Measurements from ENCODE around the gene ZMIZ1. TPM values are rescaled to one million over a fixed set of nuclear protein-coding genes. Genes with fewer than 3 reads are reported as not detected.

The ZMIZ1 gene
- total RNA-seq, 4 donors from 2014 or later: 65.5 to 88.2 (median 69.3) TPM

DNA sequence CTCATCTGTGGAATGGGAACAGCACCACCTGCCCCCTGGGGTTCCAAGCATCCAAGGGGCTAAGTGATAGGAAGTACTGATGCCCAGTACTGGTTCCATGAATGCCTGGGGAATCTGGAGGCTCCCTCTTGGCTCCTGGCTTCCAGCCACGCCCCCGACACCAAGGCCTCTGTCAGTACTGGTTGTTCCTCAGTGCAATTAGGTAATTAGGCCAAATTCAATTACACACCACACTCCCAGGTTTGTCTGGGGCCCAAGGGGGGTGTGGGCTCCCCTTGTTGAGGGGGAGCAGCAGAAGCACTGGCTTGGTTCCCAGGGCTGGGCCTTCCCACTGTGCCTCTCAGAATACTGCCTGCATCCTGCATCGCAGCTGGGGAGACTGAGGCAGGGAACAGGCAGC, 164.1 kb downstream of the ZMIZ1 start:
- no peak overlapping the region for H3K27ac ChIP-seq
- WGBS, 2 donors: 96% methylated on average over 3 of the region's 3 CpGs; no CpG with 5 or more reads in 1 of the 2 donors
- H3K4me3 ChIP-seq: no peak overlapping the region
- TF ChIP-seq EP300 (IDR thresholded peaks at IDR 0.05): no peak
- no peak for TF ChIP-seq POLR2A (IDR thresholded peaks at IDR 0.05)
- TF ChIP-seq, protein P1, sequence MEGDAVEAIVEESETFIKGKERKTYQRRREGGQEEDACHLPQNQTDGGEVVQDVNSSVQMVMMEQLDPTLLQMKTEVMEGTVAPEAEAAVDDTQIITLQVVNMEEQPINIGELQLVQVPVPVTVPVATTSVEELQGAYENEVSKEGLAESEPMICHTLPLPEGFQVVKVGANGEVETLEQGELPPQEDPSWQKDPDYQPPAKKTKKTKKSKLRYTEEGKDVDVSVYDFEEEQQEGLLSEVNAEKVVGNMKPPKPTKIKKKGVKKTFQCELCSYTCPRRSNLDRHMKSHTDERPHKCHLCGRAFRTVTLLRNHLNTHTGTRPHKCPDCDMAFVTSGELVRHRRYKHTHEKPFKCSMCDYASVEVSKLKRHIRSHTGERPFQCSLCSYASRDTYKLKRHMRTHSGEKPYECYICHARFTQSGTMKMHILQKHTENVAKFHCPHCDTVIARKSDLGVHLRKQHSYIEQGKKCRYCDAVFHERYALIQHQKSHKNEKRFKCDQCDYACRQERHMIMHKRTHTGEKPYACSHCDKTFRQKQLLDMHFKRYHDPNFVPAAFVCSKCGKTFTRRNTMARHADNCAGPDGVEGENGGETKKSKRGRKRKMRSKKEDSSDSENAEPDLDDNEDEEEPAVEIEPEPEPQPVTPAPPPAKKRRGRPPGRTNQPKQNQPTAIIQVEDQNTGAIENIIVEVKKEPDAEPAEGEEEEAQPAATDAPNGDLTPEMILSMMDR (IDR thresholded peaks at IDR 0.05): no peak
- H3K9me3 ChIP-seq: no peaks in the 10 kb centered on the region
- peaks cover 0 to 67% (median 17%) of the 10 kb centered on the region in 4 donors for H3K4me1 ChIP-seq
- no peaks in the 10 kb centered on the region for H3K27me3 ChIP-seq
- DNase-seq (ENCODE audit: low spot score in 2 of 2): no peak
- peaks cover 0 to 33% (median 5%) of the 10 kb centered on the region in 3 donors for H3K36me3 ChIP-seq

DNA sequence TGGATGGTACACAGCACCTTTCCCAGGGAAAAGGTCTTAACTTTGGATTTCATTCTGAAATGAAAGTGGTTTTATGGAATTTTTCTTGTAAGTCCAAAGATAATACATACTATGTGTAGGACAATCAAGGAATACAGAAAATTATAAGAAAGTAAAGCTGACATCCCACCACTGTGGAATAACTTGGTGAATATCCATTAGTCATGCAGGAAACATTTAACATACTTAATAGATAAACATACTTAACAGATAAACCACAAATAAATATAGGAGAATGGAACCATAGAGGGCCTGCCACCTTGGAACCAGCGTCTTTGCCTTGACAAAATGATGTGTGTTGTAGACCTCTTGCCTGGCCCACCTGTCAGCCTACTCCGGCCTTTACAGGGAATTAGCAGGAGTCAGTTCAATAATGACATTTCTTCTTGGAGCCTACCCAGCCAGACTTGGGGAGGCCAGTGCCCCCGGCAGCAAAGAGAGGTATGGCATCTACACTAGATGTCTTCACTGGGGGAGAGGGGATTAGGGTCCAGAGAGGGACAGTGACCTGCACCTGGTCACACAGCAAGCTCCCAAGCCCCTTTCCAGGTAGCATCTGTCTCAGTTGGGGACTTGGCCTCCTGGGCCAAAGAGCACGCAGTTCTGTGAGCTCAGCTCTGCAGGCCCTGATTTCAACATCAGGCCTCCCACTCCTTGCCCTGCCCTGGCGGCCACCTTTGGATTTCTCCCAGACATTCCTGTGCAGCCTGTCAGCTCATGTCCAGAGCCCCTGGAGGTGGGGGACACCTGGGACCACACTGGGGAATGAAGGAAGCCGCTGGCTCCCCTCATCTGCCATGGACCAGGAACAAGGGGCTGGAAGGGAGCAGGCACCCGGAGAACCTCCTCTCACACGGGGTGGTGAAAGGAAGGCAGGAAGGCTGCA, 165.9 kb downstream of the ZMIZ1 start:
- Histone ChIP-seq H3K27me3 (no peaks in the 10 kb centered on the region), H3K9me3 (no peaks in the 10 kb centered on the region), H3K36me3 (peaks cover 0 to 28% (median 0%) of the 10 kb centered on the region in 3 donors), H3K4me3 (no peak overlapping the region), H3K27ac (peak overlapping the region in 1 of 4 donors; percentile 19), H3K4me1 (peaks cover 0 to 69% (median 12%) of the 10 kb centered on the region in 4 donors)
- no peak for DNase-seq (ENCODE audit: low spot score in 2 of 2)
- TF ChIP-seq EP300 (IDR thresholded peaks at IDR 0.05): no peak
- TF ChIP-seq POLR2A (IDR thresholded peaks at IDR 0.05): no peak
- TF ChIP-seq, protein P1 (IDR thresholded peaks at IDR 0.05): no peak
- 89 to 91% methylated on average over 8 of the region's 8 CpGs for WGBS, 2 donors

DNA sequence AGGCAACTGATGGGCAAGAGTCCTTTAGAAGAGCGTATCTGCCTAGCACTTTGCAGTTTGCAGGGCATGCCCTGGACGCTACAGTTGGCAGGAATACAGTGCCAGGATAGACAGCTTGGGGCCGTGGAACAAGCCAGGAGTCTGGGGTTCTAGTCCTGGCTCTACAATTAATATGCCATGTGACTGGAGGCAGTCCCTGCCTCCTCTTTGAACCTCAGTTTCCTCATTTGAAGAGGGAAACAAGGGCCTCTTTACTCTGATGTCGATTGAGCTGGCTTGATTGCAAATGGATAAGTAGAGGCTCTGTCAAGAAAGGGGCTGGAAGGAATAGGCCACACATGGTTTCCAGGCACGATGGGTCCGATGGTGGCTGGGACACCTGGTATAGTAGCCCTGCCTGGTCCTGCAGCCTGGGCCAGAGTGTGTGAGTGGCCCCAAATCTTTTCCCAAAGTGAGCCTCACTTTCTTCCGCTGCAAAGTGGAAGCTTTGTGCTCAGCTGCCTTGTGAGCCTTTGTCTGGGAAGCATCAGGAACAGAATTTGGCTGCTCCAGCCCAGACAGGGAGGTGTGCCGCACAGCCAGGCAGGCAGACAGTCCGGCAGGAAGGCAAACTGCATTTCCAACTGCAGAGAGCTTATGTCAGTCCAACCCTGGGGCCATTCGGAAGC, 167.1 kb downstream of the ZMIZ1 start:
- H3K9me3 ChIP-seq: no peaks in the 10 kb centered on the region
- 55 to 73% methylated on average over 6 to 10 of the region's 10 CpGs for WGBS, 2 donors
- TF ChIP-seq EP300 (IDR thresholded peaks at IDR 0.05): no peak
- TF ChIP-seq, protein P1 (IDR thresholded peaks at IDR 0.05): no peak
- no peak for TF ChIP-seq POLR2A (IDR thresholded peaks at IDR 0.05)
- peak overlapping the region in 1 of 4 donors; percentile 33 for H3K27ac ChIP-seq
- H3K36me3 ChIP-seq: peaks cover 0 to 25% (median 0%) of the 10 kb centered on the region in 3 donors
- H3K4me1 ChIP-seq: peaks cover 0 to 73% (median 12%) of the 10 kb centered on the region in 4 donors
- no peak for DNase-seq (ENCODE audit: low spot score in 2 of 2)
- H3K27me3 ChIP-seq: no peaks in the 10 kb centered on the region
- H3K4me3 ChIP-seq: no peak overlapping the region

DNA sequence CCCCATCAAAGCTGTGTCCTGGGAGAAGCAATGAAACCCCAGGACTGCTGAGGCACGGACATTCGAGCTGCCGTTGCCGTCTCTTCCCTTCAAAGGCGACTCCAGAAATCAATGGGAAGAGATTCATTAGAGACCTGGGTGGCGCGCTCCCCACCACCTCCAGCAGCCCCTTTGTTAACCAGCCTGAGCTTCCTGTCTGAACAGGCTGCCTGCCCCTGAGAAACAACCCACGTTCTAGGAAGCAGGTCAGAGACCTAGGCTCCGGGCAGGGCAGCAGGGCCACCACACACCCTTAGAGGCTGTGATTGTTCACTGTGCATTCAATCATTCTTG, 167.6 kb downstream of the ZMIZ1 start:
- no peak for DNase-seq (ENCODE audit: low spot score in 2 of 2)
- H3K4me3 ChIP-seq: no peak overlapping the region
- 52 to 78% methylated on average over 7 to 9 of the region's 9 CpGs for WGBS, 2 donors
- H3K27me3 ChIP-seq: no peaks in the 10 kb centered on the region
- H3K36me3 ChIP-seq: peaks cover 0 to 20% (median 0%) of the 10 kb centered on the region in 3 donors
- peak overlapping the region in 1 of 4 donors; percentile 33 for H3K27ac ChIP-seq
- no peak for TF ChIP-seq POLR2A (IDR thresholded peaks at IDR 0.05)
- no peak for TF ChIP-seq EP300 (IDR thresholded peaks at IDR 0.05)
- TF ChIP-seq, protein P1 (IDR thresholded peaks at IDR 0.05): no peak
- no peaks in the 10 kb centered on the region for H3K9me3 ChIP-seq
- peaks cover 0 to 78% (median 16%) of the 10 kb centered on the region in 4 donors for H3K4me1 ChIP-seq
